ENCODE measurements around the gene HSPG2. TPM values are rescaled to one million over a fixed set of nuclear protein-coding genes. Genes with fewer than 3 reads are reported as not detected.
"Not testable (repeated sequence)": the region's sequence is repeated elsewhere in the genome, so short reads cannot be mapped to it uniquely, and the experiment has no call there.

Gene HSPG2
- total RNA-seq, 1 experiment from 2014 or later, result 58.9 TPM

DNA sequence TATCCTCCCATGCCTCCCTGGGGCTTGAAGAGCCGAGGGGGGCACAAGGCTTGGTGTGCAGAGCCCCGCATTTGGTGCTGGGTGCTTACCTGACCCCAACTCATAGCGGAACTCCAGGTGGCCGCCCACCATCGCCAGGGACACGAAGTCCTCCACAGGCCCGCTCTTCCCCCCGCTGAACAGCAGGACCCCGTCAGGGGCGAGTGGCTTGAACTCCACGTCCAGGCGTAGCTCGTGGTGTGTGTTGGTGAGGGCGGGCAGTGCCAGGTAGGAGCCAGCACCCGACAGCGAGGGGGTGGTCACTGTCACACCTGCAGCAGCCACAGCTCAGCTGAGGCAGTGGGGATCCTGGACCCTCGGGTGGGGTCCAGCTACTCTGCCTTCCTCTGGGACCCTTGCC is 107.8 kb downstream of the HSPG2 start:
- H3K4me3 Mint-ChIP-seq (ENCODE audit: unreplicated experiment), result no peak overlapping the region
- intact Hi-C loops (cut with micrococcal nuclease), result no loop called here
- POLR2A ChIA-PET, result no interaction called here
- H3K9me3 Mint-ChIP-seq (ENCODE audit: unreplicated experiment), result peaks cover 3% of the 10 kb centered on the region
- no peaks in the 10 kb centered on the region for H3K4me1 Mint-ChIP-seq (ENCODE audit: insufficient read depth, unreplicated experiment)
- DNase-seq (ENCODE audit: unreplicated experiment), result no peak
- no peaks in the 10 kb centered on the region for H3K27me3 Mint-ChIP-seq (ENCODE audit: insufficient read depth, unreplicated experiment)
- CTCF ChIA-PET, result no interaction called here
- TF ChIP-seq, protein P1, sequence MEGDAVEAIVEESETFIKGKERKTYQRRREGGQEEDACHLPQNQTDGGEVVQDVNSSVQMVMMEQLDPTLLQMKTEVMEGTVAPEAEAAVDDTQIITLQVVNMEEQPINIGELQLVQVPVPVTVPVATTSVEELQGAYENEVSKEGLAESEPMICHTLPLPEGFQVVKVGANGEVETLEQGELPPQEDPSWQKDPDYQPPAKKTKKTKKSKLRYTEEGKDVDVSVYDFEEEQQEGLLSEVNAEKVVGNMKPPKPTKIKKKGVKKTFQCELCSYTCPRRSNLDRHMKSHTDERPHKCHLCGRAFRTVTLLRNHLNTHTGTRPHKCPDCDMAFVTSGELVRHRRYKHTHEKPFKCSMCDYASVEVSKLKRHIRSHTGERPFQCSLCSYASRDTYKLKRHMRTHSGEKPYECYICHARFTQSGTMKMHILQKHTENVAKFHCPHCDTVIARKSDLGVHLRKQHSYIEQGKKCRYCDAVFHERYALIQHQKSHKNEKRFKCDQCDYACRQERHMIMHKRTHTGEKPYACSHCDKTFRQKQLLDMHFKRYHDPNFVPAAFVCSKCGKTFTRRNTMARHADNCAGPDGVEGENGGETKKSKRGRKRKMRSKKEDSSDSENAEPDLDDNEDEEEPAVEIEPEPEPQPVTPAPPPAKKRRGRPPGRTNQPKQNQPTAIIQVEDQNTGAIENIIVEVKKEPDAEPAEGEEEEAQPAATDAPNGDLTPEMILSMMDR (IDR thresholded peaks at IDR 0.05; ENCODE audit: unreplicated experiment), result no peak
- BruUV-seq (replicated peaks), result no TSS peak
- no peak overlapping the region for H3K27ac Mint-ChIP-seq (ENCODE audit: low read depth, unreplicated experiment)
- peaks cover 43% of the 10 kb centered on the region for H3K36me3 Mint-ChIP-seq (ENCODE audit: insufficient read depth, unreplicated experiment)

DNA sequence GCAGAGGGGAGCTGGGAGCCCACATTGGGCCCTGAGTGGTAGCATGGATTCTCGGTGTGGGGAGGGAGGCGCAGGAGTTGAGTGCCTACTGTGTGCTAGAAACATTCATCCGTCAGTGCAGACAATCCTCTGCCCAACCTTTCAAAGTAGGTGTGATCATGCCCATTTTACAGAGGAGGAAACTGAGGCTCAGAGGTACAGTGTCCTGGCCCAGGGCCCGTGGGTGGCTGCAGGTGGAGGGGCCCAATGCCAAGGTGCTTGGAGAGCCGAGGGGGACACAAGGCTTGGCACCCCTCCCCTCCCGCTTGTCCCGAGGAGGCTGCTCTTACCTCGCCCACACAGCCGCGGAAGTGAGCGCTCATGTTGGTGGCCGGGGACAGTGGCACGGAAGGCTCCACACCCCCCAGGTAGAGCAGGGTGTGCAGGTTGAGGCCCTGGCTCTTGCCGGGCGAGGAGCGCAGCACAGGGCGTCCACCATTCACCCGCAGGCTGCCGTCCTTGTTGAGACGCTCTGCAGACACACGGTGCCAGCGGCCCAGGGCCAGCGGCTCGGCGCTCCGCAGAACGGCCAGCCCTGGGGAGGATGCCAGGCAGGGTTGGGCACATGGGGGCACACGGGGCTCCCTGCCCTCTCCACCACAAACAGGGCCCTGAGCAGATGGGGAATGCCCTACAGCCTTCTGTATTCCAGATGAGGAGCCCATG is 108.5 kb downstream of the HSPG2 start:
- no TSS peak for BruUV-seq (replicated peaks)
- Mint-ChIP-seq H3K4me3 (ENCODE audit: unreplicated experiment) (no peak overlapping the region), H3K27me3 (ENCODE audit: insufficient read depth, unreplicated experiment) (no peaks in the 10 kb centered on the region), H3K9me3 (ENCODE audit: unreplicated experiment) (no peaks in the 10 kb centered on the region), H3K4me1 (ENCODE audit: insufficient read depth, unreplicated experiment) (no peaks in the 10 kb centered on the region), H3K27ac (ENCODE audit: low read depth, unreplicated experiment) (no peak overlapping the region), H3K36me3 (ENCODE audit: insufficient read depth, unreplicated experiment) (peaks cover 40% of the 10 kb centered on the region)
- POLR2A ChIA-PET, result no interaction called here
- CTCF ChIA-PET, result no interaction called here
- no peak for DNase-seq (ENCODE audit: unreplicated experiment)
- intact Hi-C loops (cut with micrococcal nuclease), result no loop called here
- TF ChIP-seq, protein P1 (IDR thresholded peaks at IDR 0.05; ENCODE audit: unreplicated experiment), result no peak

DNA sequence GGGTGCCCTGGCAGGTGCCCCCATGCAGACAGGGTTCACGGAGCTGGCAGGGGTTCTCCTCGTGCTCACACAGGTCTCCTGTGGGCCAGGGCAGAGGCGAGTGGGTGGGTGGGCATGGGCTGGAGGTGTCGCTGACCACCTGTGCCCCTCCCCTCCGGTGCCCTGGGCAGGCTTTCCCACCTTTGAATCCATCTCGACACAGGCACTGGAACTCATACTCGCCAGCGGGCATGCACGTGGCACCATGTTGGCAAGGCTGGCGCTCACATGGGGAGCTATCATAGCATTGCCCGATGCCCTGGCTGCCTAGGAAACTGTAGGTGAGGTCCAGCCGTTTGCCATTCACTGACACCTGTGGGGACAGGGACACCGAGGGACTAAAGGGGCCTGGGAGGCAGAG is 109.0 kb downstream of the HSPG2 start:
- no peak for DNase-seq (ENCODE audit: unreplicated experiment)
- BruUV-seq (replicated peaks), result no TSS peak
- intact Hi-C loops (cut with micrococcal nuclease), result no loop called here
- Mint-ChIP-seq H3K4me1 (ENCODE audit: insufficient read depth, unreplicated experiment) (no peaks in the 10 kb centered on the region), H3K36me3 (ENCODE audit: insufficient read depth, unreplicated experiment) (peaks cover 42% of the 10 kb centered on the region), H3K4me3 (ENCODE audit: unreplicated experiment) (no peak overlapping the region), H3K27me3 (ENCODE audit: insufficient read depth, unreplicated experiment) (no peaks in the 10 kb centered on the region), H3K9me3 (ENCODE audit: unreplicated experiment) (no peaks in the 10 kb centered on the region), H3K27ac (ENCODE audit: low read depth, unreplicated experiment) (no peak overlapping the region)
- TF ChIP-seq, protein P1 (IDR thresholded peaks at IDR 0.05; ENCODE audit: unreplicated experiment), result no peak
- POLR2A ChIA-PET, result no interaction called here
- CTCF ChIA-PET, result no interaction called here

DNA sequence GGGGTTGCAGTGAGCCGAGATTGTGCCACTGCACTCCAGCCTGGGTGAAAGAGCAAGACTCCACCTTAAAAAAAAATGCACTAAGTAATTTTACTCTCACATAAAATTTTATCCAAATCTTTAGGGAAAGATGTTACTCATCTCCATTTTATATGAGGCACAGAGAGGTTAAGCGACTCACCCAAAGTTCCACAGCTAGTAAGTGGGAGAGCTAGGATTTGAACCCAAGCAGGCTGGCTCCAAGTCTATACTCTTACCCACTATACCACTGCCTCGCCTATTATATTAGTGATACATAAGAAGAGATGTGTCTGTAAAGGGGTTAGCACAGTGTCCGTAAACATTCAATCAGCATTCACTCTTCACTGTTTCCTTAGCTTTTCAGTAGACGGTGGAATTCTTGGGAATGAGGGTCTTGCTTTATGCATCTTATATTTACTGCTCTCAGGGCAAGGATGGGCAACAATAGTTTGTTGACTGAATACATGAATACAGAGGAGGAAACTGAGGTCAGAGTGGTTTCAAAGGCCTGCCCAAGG is 109.9 kb downstream of the HSPG2 start:
- POLR2A ChIA-PET, result no interaction called here
- Mint-ChIP-seq H3K27ac (ENCODE audit: low read depth, unreplicated experiment) (no peak overlapping the region), H3K36me3 (ENCODE audit: insufficient read depth, unreplicated experiment) (peaks cover 42% of the 10 kb centered on the region), H3K4me1 (ENCODE audit: insufficient read depth, unreplicated experiment) (no peaks in the 10 kb centered on the region), H3K9me3 (ENCODE audit: unreplicated experiment) (no peaks in the 10 kb centered on the region), H3K27me3 (ENCODE audit: insufficient read depth, unreplicated experiment) (no peaks in the 10 kb centered on the region), H3K4me3 (ENCODE audit: unreplicated experiment) (no peak overlapping the region)
- no peak for DNase-seq (ENCODE audit: unreplicated experiment)
- intact Hi-C loops (cut with micrococcal nuclease), result no loop called here
- no TSS peak for BruUV-seq (replicated peaks)
- TF ChIP-seq, protein P1 (IDR thresholded peaks at IDR 0.05; ENCODE audit: unreplicated experiment), result no peak
- CTCF ChIA-PET, result interaction anchor here (1.1 kb wide), 1 partner anchor 7 kb away, joined by 3 read pairs; no protein-coding TSS in a partner anchor

DNA sequence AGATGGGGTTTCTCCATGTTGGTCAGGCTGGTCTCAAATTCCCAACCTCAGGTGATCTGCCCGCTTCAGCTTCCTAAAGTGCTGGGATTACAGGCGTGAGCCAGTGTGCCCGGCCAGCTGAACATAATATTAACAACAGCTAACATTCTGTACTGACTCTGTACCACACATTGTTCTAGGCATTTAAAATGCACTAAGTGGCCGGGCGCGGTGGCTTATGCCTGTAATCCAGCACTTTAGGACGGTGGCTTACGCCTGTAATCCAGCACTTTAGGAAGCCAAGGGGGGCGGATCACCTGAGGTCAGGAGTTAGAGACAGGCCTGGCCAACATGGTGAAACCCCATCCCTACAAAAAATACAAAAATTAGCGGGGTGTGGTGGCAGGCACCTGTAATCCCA is 110.4 kb downstream of the HSPG2 start:
- DNase-seq (ENCODE audit: unreplicated experiment); H3K4me3 Mint-ChIP-seq (ENCODE audit: unreplicated experiment); H3K27me3 Mint-ChIP-seq (ENCODE audit: insufficient read depth, unreplicated experiment); H3K4me1 Mint-ChIP-seq (ENCODE audit: insufficient read depth, unreplicated experiment); intact Hi-C loops (cut with micrococcal nuclease); H3K27ac Mint-ChIP-seq (ENCODE audit: low read depth, unreplicated experiment); BruUV-seq (replicated peaks); H3K9me3 Mint-ChIP-seq (ENCODE audit: unreplicated experiment): not testable (repeated sequence)
- H3K36me3 Mint-ChIP-seq (ENCODE audit: insufficient read depth, unreplicated experiment), result peaks cover 38% of the 10 kb centered on the region
- ChIA-PET CTCF (interaction anchor here (1.1 kb wide), 1 partner anchor 8 kb away, joined by 3 read pairs; no protein-coding TSS in a partner anchor), POLR2A (interaction anchor here (0.7 kb wide), 1 partner anchor 18 kb away, joined by 3 read pairs; no protein-coding TSS in a partner anchor)

Measured in MCF 10A (cell line).